Subcutaneous adipose tissue (tissue), 4 donors: Measurements from ENCODE around the gene TMEM259. TPM values are rescaled to one million over a fixed set of nuclear protein-coding genes. Genes with fewer than 3 reads are reported as not detected.

Experiments used
- small RNA-seq: library from RNA; depleted of rRNA; stranded (forward); fragments of <200 nt; gene quantifications from one replicate; pipeline ENCODE3, GENCODE V24; 2016
- total RNA-seq, 4 donors: library from RNA; depleted of rRNA; stranded (reverse); fragments of >200 nt; gene quantifications; one replicate each; pipeline ENCODE4 v1.1.0, GENCODE V29; 2016
- TF ChIP-seq, protein P1 (sequence below): fragments of 450-650 bp; IDR thresholded peaks from one replicate; pipeline ENCODE4 v1.5.1; 2016; ENCODE audit warnings: low read depth, mild to moderate bottlenecking, control low read depth, antibody characterized with exemption, moderate library complexity

Gene TMEM259
- total RNA-seq, 4 donors from 2014 or later, result 65.1 to 193 (median 94.0) TPM

DNA sequence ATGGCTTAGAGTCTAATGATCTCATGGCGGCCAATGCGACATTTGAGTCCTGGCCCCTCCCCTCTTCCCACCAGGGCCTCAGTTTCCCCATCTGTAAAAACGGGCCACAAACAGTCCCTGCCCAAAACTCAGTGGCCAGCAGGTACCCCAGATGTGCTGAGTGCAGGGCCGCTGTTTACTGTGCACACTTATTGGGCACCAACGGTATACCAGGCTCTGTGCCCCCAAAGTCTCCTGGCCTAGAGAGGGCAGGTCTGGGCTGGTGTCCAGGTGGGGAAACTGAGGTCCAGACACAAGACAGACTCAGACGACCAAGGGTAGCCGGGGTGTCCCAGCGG, 60.4 kb downstream of the TMEM259 start:
- TF ChIP-seq, protein P1, sequence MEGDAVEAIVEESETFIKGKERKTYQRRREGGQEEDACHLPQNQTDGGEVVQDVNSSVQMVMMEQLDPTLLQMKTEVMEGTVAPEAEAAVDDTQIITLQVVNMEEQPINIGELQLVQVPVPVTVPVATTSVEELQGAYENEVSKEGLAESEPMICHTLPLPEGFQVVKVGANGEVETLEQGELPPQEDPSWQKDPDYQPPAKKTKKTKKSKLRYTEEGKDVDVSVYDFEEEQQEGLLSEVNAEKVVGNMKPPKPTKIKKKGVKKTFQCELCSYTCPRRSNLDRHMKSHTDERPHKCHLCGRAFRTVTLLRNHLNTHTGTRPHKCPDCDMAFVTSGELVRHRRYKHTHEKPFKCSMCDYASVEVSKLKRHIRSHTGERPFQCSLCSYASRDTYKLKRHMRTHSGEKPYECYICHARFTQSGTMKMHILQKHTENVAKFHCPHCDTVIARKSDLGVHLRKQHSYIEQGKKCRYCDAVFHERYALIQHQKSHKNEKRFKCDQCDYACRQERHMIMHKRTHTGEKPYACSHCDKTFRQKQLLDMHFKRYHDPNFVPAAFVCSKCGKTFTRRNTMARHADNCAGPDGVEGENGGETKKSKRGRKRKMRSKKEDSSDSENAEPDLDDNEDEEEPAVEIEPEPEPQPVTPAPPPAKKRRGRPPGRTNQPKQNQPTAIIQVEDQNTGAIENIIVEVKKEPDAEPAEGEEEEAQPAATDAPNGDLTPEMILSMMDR, result no peak

DNA sequence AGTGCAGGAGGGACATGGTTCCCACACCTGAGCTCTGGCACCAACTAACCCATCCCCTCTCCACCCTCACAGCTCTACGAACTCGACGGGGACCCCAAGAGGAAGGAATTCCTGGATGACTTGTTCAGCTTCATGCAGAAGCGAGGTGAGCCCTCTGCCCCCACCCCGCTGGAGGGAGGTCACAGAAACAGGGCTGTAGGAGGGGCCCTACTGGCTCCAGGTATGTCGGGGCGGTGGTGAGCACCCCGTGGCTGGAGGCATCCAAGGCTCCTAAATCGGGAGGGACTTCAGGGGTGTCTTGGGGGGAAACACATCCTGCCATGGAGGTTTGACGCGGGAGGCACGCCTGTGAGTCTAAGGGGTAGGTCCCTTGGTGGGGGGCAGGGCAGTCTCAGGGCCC, 60.9 kb downstream of the TMEM259 start:
- TF ChIP-seq, protein P1, result no peak

Small RNA genes within 50 kb of the gene (small RNA-seq; reads per million reads assigned to genes)
- gene RNU6-2, result not detected

Other genes with a start within 250 kb of the TMEM259 start
- gene PTBP1, start 223.7 kb downstream of the TMEM259 start, total RNA-seq, result 100 to 1,000 TPM in 1 of 4 donors, 10 to 100 TPM in 3; 77.5 to 108 (median 87.8) TPM
- not detected for gene PLPPR3, start 199.2 kb downstream of the TMEM259 start, total RNA-seq
- gene AZU1, start 193.3 kb downstream of the TMEM259 start, total RNA-seq, result under 1 TPM in 1 of 4 donors, not detected in 3; 0.68 TPM
- not detected for gene PRTN3, start 180.1 kb downstream of the TMEM259 start, total RNA-seq
- gene ELANE, start 168.8 kb downstream of the TMEM259 start, total RNA-seq, result 1 to 10 TPM in 2 of 4 donors, not detected in 2; 2.4 to 2.8 TPM
- 1,000 to 10,000 TPM; 1,847 to 6,869 (median 2,488) TPM for gene CFD, start 161.5 kb downstream of the TMEM259 start, total RNA-seq
- 10 to 100 TPM; 18.4 to 38.4 (median 19.2) TPM for gene MED16, start 127.9 kb downstream of the TMEM259 start, total RNA-seq
- gene RNU6-9, start 127.6 kb downstream of the TMEM259 start, total RNA-seq, result not detected
- gene R3HDM4, start 107.9 kb downstream of the TMEM259 start, total RNA-seq, result 10 to 100 TPM; 24.1 to 37.3 (median 26.8) TPM
- gene KISS1R, start 103.8 kb downstream of the TMEM259 start, total RNA-seq, result not detected
- 10 to 100 TPM in 2 of 4 donors, 1 to 10 TPM in 2; 5.5 to 13.9 (median 9.2) TPM for gene ARID3A, start 95.1 kb downstream of the TMEM259 start, total RNA-seq
- gene WDR18, start 36.8 kb downstream of the TMEM259 start, total RNA-seq, result 10 to 100 TPM; 18.9 to 58.6 (median 30.7) TPM
- not detected for gene GRIN3B, start 20.7 kb downstream of the TMEM259 start, total RNA-seq
- not detected for gene RNU6-2, start 399 bp upstream of the TMEM259 start, total RNA-seq
- 10 to 100 TPM; 32.1 to 86.8 (median 52.2) TPM for gene CNN2, start 5.5 kb upstream of the TMEM259 start, total RNA-seq
- 10 to 100 TPM in 3 of 4 donors, 1 to 10 TPM in 1; 3.4 to 35.2 (median 12.2) TPM for gene ABCA7, start 19.0 kb upstream of the TMEM259 start, total RNA-seq
- 10 to 100 TPM; 31.3 to 52.5 (median 44.0) TPM for gene ARHGAP45, start 46.0 kb upstream of the TMEM259 start, total RNA-seq
- gene POLR2E, start 74.3 kb upstream of the TMEM259 start, total RNA-seq, result 100 to 1,000 TPM in 3 of 4 donors, 10 to 100 TPM in 1; 81.8 to 302 (median 127) TPM
- gene GPX4, start 82.9 kb upstream of the TMEM259 start, total RNA-seq, result 1,000 to 10,000 TPM; 1,089 to 2,299 (median 1,463) TPM
- gene SBNO2, start 153.1 kb upstream of the TMEM259 start, total RNA-seq, result 10 to 100 TPM; 13.4 to 51.2 (median 19.1) TPM
- 10 to 100 TPM; 22.8 to 71.8 (median 31.9) TPM for gene STK11, start 184.7 kb upstream of the TMEM259 start, total RNA-seq
- 1 to 10 TPM in 1 of 4 donors, under 1 TPM in 1, not detected in 2; 0.57 to 1.1 TPM for gene CBARP, start 216.9 kb upstream of the TMEM259 start, total RNA-seq
- 100 to 1,000 TPM in 1 of 4 donors, 10 to 100 TPM in 3; 47.9 to 118 (median 66.1) TPM for gene ATP5F1D, start 220.6 kb upstream of the TMEM259 start, total RNA-seq
- 10 to 100 TPM in 2 of 4 donors, 1 to 10 TPM in 2; 8.0 to 43.1 (median 12.2) TPM for gene MIDN, start 227.5 kb upstream of the TMEM259 start, total RNA-seq
- 100 to 1,000 TPM; 159 to 753 (median 413) TPM for gene CIRBP, start 248.2 kb upstream of the TMEM259 start, total RNA-seq